Measurements from ENCODE around the gene KIF7. TPM values are rescaled to one million over a fixed set of nuclear protein-coding genes. Genes with fewer than 3 reads are reported as not detected.

The KIF7 gene
- total and polyA plus RNA-seq, 2 experiments from 2014 or later = 4.6 to 20.1 TPM

DNA sequence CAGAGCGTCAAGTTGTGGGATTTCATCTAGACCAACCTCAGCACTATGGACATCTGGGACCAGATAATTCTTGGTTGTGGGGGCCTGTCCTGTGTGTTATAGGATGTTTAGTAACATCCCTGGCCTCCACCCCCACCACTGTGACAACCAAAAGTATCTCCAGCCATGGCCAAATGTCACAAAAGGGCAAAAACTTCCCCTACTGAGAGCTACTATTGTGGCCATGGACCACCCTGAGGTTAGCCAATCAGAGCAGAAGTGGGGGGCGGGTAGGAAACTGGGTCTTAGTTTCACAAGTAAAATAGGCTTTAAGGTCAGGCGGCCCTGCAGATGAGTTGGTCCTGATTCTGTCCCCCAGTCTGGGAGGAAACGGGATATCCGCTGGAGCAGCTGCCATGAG, 25.4 kb downstream of the KIF7 start:
- Histone ChIP-seq H2AFZ (no peak overlapping the region), H3K4me2 (no peak overlapping the region), H3K27me3 (ENCODE audit: insufficient read depth) (no peaks in the 10 kb centered on the region), H3K36me3 (ENCODE audit: insufficient read depth) (peaks cover 55% of the 10 kb centered on the region), H3K4me1 (ENCODE audit: insufficient read depth) (no peaks in the 10 kb centered on the region), H3K27ac (ENCODE audit: low read depth) (no peak overlapping the region), H3K4me3 (no peak overlapping the region), H3F3A (replicated peaks; ENCODE audit: low read depth) (peaks cover 3% of the 10 kb centered on the region; the same call in 1 of the 2 replicates), H3K9me2 (ENCODE audit: insufficient read depth) (no peaks in the 10 kb centered on the region), H3K79me2 (replicated peaks; ENCODE audit: insufficient read depth) (0 out of 2 replicates have a peak, but pooled peaks cover 4% of the 10 kb centered on the region), H4K20me1 (replicated peaks; ENCODE audit: insufficient read depth) (peaks cover 9% of the 10 kb centered on the region)
- ATAC-seq (no peak), DNase-seq (ENCODE audit: low spot score) (no peak)
- TF ChIP-seq ZNF331 (CRISPR knock-in tag; IDR thresholded peaks at IDR 0.05; ENCODE audit: low read depth) (no peak), JUNB (IDR thresholded peaks at IDR 0.05; ENCODE audit: unreplicated experiment) (no peak), POLR2AphosphoS5 (IDR thresholded peaks at IDR 0.05; ENCODE audit: low read depth) (no peak), NANOG (IDR thresholded peaks at IDR 0.05; ENCODE audit: borderline replicate concordance) (no peak), CREB1 (CRISPR knock-in tag; IDR thresholded peaks at IDR 0.05; ENCODE audit: low read depth) (no peak), ZNF114 (CRISPR knock-in tag; IDR thresholded peaks at IDR 0.05) (no peak), EZH2 (IDR thresholded peaks at IDR 0.05; ENCODE audit: low read depth, unreplicated experiment) (no peak), STAT1 (IDR thresholded peaks at IDR 0.05; ENCODE audit: unreplicated experiment) (no peak)
- TF ChIP-seq, protein P1, sequence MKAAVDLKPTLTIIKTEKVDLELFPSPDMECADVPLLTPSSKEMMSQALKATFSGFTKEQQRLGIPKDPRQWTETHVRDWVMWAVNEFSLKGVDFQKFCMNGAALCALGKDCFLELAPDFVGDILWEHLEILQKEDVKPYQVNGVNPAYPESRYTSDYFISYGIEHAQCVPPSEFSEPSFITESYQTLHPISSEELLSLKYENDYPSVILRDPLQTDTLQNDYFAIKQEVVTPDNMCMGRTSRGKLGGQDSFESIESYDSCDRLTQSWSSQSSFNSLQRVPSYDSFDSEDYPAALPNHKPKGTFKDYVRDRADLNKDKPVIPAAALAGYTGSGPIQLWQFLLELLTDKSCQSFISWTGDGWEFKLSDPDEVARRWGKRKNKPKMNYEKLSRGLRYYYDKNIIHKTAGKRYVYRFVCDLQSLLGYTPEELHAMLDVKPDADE (IDR thresholded peaks at IDR 0.05) = no peak
- TF ChIP-seq, protein P2, sequence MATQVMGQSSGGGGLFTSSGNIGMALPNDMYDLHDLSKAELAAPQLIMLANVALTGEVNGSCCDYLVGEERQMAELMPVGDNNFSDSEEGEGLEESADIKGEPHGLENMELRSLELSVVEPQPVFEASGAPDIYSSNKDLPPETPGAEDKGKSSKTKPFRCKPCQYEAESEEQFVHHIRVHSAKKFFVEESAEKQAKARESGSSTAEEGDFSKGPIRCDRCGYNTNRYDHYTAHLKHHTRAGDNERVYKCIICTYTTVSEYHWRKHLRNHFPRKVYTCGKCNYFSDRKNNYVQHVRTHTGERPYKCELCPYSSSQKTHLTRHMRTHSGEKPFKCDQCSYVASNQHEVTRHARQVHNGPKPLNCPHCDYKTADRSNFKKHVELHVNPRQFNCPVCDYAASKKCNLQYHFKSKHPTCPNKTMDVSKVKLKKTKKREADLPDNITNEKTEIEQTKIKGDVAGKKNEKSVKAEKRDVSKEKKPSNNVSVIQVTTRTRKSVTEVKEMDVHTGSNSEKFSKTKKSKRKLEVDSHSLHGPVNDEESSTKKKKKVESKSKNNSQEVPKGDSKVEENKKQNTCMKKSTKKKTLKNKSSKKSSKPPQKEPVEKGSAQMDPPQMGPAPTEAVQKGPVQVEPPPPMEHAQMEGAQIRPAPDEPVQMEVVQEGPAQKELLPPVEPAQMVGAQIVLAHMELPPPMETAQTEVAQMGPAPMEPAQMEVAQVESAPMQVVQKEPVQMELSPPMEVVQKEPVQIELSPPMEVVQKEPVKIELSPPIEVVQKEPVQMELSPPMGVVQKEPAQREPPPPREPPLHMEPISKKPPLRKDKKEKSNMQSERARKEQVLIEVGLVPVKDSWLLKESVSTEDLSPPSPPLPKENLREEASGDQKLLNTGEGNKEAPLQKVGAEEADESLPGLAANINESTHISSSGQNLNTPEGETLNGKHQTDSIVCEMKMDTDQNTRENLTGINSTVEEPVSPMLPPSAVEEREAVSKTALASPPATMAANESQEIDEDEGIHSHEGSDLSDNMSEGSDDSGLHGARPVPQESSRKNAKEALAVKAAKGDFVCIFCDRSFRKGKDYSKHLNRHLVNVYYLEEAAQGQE (IDR thresholded peaks at IDR 0.05; ENCODE audit: unreplicated experiment) = no peak
- TF ChIP-seq, protein P3, sequence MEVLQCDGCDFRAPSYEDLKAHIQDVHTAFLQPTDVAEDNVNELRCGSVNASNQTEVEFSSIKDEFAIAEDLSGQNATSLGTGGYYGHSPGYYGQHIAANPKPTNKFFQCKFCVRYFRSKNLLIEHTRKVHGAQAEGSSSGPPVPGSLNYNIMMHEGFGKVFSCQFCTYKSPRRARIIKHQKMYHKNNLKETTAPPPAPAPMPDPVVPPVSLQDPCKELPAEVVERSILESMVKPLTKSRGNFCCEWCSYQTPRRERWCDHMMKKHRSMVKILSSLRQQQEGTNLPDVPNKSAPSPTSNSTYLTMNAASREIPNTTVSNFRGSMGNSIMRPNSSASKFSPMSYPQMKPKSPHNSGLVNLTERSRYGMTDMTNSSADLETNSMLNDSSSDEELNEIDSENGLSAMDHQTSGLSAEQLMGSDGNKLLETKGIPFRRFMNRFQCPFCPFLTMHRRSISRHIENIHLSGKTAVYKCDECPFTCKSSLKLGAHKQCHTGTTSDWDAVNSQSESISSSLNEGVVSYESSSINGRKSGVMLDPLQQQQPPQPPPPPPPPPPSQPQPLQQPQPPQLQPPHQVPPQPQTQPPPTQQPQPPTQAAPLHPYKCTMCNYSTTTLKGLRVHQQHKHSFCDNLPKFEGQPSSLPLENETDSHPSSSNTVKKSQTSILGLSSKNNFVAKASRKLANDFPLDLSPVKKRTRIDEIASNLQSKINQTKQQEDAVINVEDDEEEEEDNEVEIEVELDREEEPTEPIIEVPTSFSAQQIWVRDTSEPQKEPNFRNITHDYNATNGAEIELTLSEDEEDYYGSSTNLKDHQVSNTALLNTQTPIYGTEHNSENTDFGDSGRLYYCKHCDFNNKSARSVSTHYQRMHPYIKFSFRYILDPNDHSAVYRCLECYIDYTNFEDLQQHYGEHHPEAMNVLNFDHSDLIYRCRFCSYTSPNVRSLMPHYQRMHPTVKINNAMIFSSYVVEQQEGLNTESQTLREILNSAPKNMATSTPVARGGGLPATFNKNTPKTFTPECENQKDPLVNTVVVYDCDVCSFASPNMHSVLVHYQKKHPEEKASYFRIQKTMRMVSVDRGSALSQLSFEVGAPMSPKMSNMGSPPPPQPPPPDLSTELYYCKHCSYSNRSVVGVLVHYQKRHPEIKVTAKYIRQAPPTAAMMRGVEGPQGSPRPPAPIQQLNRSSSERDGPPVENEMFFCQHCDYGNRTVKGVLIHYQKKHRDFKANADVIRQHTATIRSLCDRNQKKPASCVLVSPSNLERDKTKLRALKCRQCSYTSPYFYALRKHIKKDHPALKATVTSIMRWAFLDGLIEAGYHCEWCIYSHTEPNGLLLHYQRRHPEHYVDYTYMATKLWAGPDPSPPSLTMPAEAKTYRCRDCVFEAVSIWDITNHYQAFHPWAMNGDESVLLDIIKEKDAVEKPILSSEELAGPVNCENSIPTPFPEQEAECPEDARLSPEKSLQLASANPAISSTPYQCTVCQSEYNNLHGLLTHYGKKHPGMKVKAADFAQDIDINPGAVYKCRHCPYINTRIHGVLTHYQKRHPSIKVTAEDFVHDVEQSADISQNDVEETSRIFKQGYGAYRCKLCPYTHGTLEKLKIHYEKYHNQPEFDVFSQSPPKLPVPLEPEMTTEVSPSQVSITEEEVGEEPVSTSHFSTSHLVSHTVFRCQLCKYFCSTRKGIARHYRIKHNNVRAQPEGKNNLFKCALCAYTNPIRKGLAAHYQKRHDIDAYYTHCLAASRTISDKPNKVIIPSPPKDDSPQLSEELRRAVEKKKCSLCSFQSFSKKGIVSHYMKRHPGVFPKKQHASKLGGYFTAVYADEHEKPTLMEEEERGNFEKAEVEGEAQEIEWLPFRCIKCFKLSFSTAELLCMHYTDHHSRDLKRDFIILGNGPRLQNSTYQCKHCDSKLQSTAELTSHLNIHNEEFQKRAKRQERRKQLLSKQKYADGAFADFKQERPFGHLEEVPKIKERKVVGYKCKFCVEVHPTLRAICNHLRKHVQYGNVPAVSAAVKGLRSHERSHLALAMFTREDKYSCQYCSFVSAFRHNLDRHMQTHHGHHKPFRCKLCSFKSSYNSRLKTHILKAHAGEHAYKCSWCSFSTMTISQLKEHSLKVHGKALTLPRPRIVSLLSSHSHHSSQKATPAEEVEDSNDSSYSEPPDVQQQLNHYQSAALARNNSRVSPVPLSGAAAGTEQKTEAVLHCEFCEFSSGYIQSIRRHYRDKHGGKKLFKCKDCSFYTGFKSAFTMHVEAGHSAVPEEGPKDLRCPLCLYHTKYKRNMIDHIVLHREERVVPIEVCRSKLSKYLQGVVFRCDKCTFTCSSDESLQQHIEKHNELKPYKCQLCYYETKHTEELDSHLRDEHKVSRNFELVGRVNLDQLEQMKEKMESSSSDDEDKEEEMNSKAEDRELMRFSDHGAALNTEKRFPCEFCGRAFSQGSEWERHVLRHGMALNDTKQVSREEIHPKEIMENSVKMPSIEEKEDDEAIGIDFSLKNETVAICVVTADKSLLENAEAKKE (CRISPR knock-in tag; IDR thresholded peaks at IDR 0.05) = no peak
- TF ChIP-seq, protein P4, sequence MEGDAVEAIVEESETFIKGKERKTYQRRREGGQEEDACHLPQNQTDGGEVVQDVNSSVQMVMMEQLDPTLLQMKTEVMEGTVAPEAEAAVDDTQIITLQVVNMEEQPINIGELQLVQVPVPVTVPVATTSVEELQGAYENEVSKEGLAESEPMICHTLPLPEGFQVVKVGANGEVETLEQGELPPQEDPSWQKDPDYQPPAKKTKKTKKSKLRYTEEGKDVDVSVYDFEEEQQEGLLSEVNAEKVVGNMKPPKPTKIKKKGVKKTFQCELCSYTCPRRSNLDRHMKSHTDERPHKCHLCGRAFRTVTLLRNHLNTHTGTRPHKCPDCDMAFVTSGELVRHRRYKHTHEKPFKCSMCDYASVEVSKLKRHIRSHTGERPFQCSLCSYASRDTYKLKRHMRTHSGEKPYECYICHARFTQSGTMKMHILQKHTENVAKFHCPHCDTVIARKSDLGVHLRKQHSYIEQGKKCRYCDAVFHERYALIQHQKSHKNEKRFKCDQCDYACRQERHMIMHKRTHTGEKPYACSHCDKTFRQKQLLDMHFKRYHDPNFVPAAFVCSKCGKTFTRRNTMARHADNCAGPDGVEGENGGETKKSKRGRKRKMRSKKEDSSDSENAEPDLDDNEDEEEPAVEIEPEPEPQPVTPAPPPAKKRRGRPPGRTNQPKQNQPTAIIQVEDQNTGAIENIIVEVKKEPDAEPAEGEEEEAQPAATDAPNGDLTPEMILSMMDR (conservative IDR thresholded peaks at IDR 0.05; ENCODE audit: low read depth in 2 of 2) = no peak
- peaks cover 44% of the 10 kb centered on the region for H3K9me3 Mint-ChIP-seq
- peaks cover 98% of the 10 kb centered on the region for H3K36me3 Mint-ChIP-seq (ENCODE audit: low read depth)
- H3K27me3 Mint-ChIP-seq (ENCODE audit: insufficient read depth, low read depth, poor library complexity) = peaks cover 45% of the 10 kb centered on the region
- H3K4me1 Mint-ChIP-seq = no peaks in the 10 kb centered on the region
- no peak overlapping the region for H3K27ac Mint-ChIP-seq
- no peak overlapping the region for H3K4me3 Mint-ChIP-seq

All from GM23338 (cell line).